Activated naive CD4-positive, alpha-beta T cell treated with anti-CD3 and anti-CD28 coated beads for 36 hours (primary cell): ENCODE data around the gene SPACDR. TPM values are rescaled to one million over a fixed set of nuclear protein-coding genes. Genes with fewer than 3 reads are reported as not detected.

Source experiments
- CTCF ChIA-PET: fragments of 350-600 bp; sonication (Branson Sonifier 250); formaldehyde crosslinking; loops from one replicate; lab custom pipeline; 2021; ENCODE audit warnings: antibody characterized with exemption; lab: Charles Lee
- DNase-seq: peaks from one replicate; pipeline ENCODE4 v3.0.0-alpha.2; 2020
- H3K27ac Mint-ChIP-seq: one replicate; pipeline ENCODE4 v1.8.0; 2021; ENCODE audit warnings: mild to moderate bottlenecking, mixed read lengths
- H3K27me3 Mint-ChIP-seq: one replicate; pipeline ENCODE4 v1.8.0; 2021; ENCODE audit warnings: low read depth, mixed read lengths
- H3K36me3 Mint-ChIP-seq: one replicate; pipeline ENCODE4 v1.8.0; 2021; ENCODE audit warnings: low read depth, mixed read lengths
- H3K4me1 Mint-ChIP-seq: one replicate; pipeline ENCODE4 v1.8.0; 2021; ENCODE audit warnings: low read depth, mixed read lengths
- H3K4me3 Mint-ChIP-seq: one replicate; pipeline ENCODE4 v1.8.0; 2021; ENCODE audit warnings: mild to moderate bottlenecking, moderate library complexity, mixed read lengths
- H3K9me3 Mint-ChIP-seq: one replicate; pipeline ENCODE4 v1.8.0; 2021; ENCODE audit warnings: mixed read lengths
- intact Hi-C: fragments of 100-400 bp; cut with micrococcal nuclease; formaldehyde crosslinking; loops from one replicate; pipeline ENCODE4 v1.15.1; 2023
- total RNA-seq, 2 experiments: library from RNA; stranded (reverse); gene quantifications; one replicate each; pipeline ENCODE4 v1.2.3, GENCODE V29; 2021

The SPACDR gene
- total RNA-seq, 2 experiments from 2014 or later = 2.3 to 2.6 TPM

- intact Hi-C loops = no loop called here
- H3K4me1 Mint-ChIP-seq = peaks cover 56% of the 10 kb centered on the region
- CTCF ChIA-PET = interaction anchor here (0.6 to 3.3 kb wide), 4 partner anchors 26 to 87 kb away, joined by 3 to 11 read pairs (median 4); no protein-coding TSS in a partner anchor
- no peaks in the 10 kb centered on the region for H3K27me3 Mint-ChIP-seq
- peak; percentile 51 for DNase-seq
- H3K27ac Mint-ChIP-seq = peak overlapping the region; percentile 84
- peaks cover 12% of the 10 kb centered on the region for H3K36me3 Mint-ChIP-seq
- no peak overlapping the region for H3K4me3 Mint-ChIP-seq
- no peaks in the 10 kb centered on the region for H3K9me3 Mint-ChIP-seq
Observed at GRCh38 chr7:100472854-100473499, 8.9 kb upstream of the SPACDR start.

DNA sequence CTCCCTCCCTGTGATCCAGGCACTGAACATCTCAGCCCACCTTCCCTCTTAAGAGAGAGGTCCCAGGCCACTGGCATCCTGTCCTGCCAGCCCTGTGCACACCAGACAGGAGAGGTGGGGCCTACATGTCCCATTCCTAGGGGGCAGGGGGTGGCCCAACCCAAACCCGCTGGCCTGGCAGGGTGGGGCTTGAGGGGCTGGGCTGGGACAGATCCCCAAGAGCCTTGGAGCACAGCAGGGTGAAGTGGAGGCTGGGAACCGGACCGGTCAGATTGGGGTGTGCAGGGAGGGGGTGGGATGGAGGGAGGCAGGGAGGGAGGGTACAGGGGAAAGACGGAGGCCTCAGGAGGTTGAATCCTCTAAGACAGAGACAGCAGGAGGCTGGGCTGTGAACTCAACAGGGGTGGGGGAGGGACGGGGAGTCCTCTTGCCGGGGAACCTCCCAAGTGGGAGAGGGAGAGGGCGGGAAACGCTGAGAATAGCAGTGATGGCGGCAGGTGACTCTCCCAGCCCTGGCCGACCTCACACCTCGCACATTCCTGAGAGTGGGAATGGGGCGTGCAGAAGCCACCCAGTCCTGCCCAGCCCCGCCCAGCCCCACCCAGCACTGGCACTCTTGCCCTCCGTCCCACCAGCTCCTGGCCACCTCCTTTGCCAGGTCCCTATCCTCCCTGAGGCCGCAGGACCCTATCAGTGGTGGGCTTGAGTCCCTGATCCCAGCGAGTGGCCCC, 8.2 kb upstream of the SPACDR start:
- H3K36me3 Mint-ChIP-seq = peaks cover 12% of the 10 kb centered on the region

GRCh38 chr7:100471021-100471420, 7.0 kb upstream of the SPACDR start:
- Mint-ChIP-seq H3K4me1 (peaks cover 45% of the 10 kb centered on the region), H3K27ac (no peak overlapping the region), H3K9me3 (no peaks in the 10 kb centered on the region), H3K4me3 (no peak overlapping the region), H3K27me3 (no peaks in the 10 kb centered on the region), H3K36me3 (peaks cover 12% of the 10 kb centered on the region)
- intact Hi-C loops = no loop called here
- DNase-seq = no peak
- CTCF ChIA-PET = interaction anchor here (0.5 to 3.7 kb wide), 6 partner anchors 10 to 181 kb away, joined by 3 to 45 read pairs (median 4); partner anchors contain the start of gene TSC22D4

More for the DNA sequence above, 8.2 kb upstream of the SPACDR start:
- Mint-ChIP-seq H3K27ac (peak overlapping the region; percentile 84), H3K27me3 (no peaks in the 10 kb centered on the region), H3K9me3 (no peaks in the 10 kb centered on the region), H3K4me1 (peaks cover 56% of the 10 kb centered on the region), H3K4me3 (no peak overlapping the region)
- intact Hi-C loops = no loop called here
- no peak for DNase-seq
- CTCF ChIA-PET = interaction anchor here (3.3 kb wide), 1 partner anchor 87 kb away, joined by 11 read pairs; no protein-coding TSS in a partner anchor

- Mint-ChIP-seq H3K4me3 (no peak overlapping the region), H3K27me3 (no peaks in the 10 kb centered on the region), H3K36me3 (peaks cover 6% of the 10 kb centered on the region), H3K27ac (peak overlapping the region; percentile 13), H3K4me1 (peaks cover 29% of the 10 kb centered on the region), H3K9me3 (no peaks in the 10 kb centered on the region)
- CTCF ChIA-PET = interaction anchor here (0.5 to 3.7 kb wide), 35 partner anchors 9 to 667 kb away, joined by 3 to 45 read pairs (median 3); partner anchors contain the start of genes AGFG2, FBXO24, POP7 and PPP1R35
- peak; percentile 88 for DNase-seq
- intact Hi-C loops = loop anchor here (1.0 kb wide), 4 partner anchors 10 to 119 kb away; partner anchors contain the start of genes NYAP1 and TSC22D4
Observed at GRCh38 chr7:100469227-100470044, 5.4 kb upstream of the SPACDR start.

DNA sequence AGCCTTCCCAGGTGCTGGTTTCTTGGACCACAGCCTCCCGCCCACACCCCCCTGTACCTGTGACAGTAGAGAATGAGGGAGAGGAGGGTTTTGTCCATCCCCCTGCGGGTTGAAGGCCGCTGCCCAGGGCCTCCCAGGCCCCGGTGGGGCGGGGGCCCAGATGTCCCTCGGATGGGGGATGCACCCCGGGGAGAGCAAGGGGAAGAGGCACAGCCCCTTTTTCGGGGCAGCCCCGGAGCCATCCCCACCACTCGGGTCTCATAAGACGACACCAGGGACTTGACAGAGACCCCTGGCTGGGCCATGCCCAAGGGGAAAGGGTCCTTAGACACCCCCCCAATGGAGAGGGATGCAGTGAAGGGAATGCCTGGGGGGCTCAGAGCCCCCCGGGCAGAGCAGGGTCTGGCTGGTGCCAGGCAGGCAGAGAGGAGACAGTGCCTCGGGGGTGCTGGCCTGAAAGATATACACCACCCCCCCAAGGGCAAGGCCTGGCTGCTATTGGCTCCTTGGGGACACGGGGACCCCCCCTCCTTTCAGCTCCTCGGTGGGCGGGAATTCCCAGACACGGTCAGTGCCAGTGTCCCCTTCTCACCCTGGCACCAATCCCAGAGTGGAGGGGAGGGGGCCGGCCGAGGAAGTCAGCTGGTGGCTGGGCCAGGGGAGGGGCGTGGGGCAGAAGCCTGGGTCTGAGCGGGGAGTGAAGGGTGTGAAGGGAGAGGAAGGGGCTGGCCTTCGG, 3.7 kb upstream of the SPACDR start:
- no peak overlapping the region for H3K4me3 Mint-ChIP-seq
- no peaks in the 10 kb centered on the region for H3K9me3 Mint-ChIP-seq
- H3K27ac Mint-ChIP-seq = no peak overlapping the region
- peaks cover 12% of the 10 kb centered on the region for H3K4me1 Mint-ChIP-seq
- no peaks in the 10 kb centered on the region for H3K27me3 Mint-ChIP-seq
- intact Hi-C loops = no loop called here
- H3K36me3 Mint-ChIP-seq = peaks cover 4% of the 10 kb centered on the region
- no peak for DNase-seq
- CTCF ChIA-PET = interaction anchor here (0.5 to 3.7 kb wide), 5 partner anchors 10 to 92 kb away, joined by 3 to 45 read pairs (median 22); partner anchors contain the start of gene TSC22D4

- no peak overlapping the region for H3K27ac Mint-ChIP-seq
- DNase-seq = no peak
- CTCF ChIA-PET = no interaction called here
- H3K27me3 Mint-ChIP-seq = no peaks in the 10 kb centered on the region
- H3K36me3 Mint-ChIP-seq = peaks cover 4% of the 10 kb centered on the region
- no peak overlapping the region for H3K4me3 Mint-ChIP-seq
- H3K9me3 Mint-ChIP-seq = no peaks in the 10 kb centered on the region
- intact Hi-C loops = no loop called here
- peaks cover 10% of the 10 kb centered on the region for H3K4me1 Mint-ChIP-seq
Observed at GRCh38 chr7:100466653-100467605, 2.9 kb upstream of the SPACDR start.

DNA sequence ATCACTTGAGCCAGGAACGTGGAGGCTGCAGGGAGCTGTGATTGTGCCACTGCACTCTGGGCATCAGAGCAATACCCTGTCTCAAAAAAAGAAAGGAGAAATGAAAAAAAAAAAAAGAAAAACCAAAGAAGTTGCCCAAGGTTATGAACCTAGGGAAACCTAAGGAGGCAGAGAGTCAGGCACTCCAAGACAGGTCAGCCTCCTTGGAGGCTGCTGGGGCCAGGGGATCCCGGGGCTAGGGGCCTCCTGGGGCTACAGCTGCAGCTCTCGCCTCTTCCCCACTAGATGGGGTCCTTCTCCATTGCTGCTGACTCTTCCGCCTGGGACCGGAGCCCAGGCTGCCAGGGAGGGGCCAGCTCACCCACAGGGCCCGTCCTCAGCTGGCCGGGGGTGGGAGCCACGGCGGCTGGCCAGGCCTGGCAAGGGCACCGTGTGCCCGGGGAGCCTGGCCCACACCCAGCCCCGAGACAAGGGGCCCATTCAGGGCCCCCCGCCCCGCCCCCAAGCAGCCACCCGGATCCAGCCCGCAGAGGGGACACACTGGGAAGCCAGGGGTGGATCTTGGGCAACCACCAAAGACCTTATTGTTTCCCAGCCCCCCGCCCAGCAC, 1.7 kb upstream of the SPACDR start:
- Mint-ChIP-seq H3K4me3 (no peak overlapping the region), H3K36me3 (peaks cover 4% of the 10 kb centered on the region)

GRCh38 chr7:100465299-100465698, 1.2 kb upstream of the SPACDR start:
- H3K9me3 Mint-ChIP-seq = no peaks in the 10 kb centered on the region
- peaks cover 4% of the 10 kb centered on the region for H3K36me3 Mint-ChIP-seq
- H3K27me3 Mint-ChIP-seq = no peaks in the 10 kb centered on the region
- H3K4me3 Mint-ChIP-seq = no peak overlapping the region
- H3K27ac Mint-ChIP-seq = no peak overlapping the region
- intact Hi-C loops = no loop called here
- no peak for DNase-seq
- CTCF ChIA-PET = interaction anchor here (0.8 to 1.6 kb wide), 6 partner anchors 10 to 106 kb away, joined by 3 to 6 read pairs (median 5); no protein-coding TSS in a partner anchor
- peaks cover 9% of the 10 kb centered on the region for H3K4me1 Mint-ChIP-seq

More for the DNA sequence above, 1.7 kb upstream of the SPACDR start:
- Mint-ChIP-seq H3K27me3 (no peaks in the 10 kb centered on the region), H3K27ac (no peak overlapping the region), H3K9me3 (no peaks in the 10 kb centered on the region), H3K4me1 (peaks cover 9% of the 10 kb centered on the region)
- no peak for DNase-seq
- intact Hi-C loops = no loop called here
- CTCF ChIA-PET = interaction anchor here (1.3 to 1.6 kb wide), 5 partner anchors 10 to 94 kb away, joined by 3 to 6 read pairs (median 5); no protein-coding TSS in a partner anchor

DNA sequence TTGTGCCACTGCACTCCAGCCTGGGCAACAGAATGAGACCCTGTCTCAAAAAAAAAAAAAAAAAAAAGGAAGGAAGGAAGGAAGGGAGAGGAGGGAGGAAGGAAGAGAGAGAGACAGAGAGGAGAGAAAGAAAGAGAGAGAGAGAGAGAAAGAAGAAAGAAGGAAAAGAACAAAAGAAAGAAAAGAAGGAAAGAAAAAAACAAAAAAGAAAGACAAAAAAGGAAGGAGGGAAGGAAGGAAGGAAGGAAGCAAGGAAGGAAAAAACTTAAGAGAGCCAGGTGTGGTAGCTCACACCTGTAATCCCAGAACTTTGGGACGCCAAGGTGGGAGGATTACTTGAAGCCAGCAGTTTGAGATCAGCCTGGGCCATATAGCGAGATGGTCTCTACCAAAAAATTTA, 731 bp upstream of the SPACDR start:
- no peaks in the 10 kb centered on the region for H3K27me3 Mint-ChIP-seq
- no peak for DNase-seq
- H3K4me3 Mint-ChIP-seq = no peak overlapping the region
- intact Hi-C loops = no loop called here
- no peaks in the 10 kb centered on the region for H3K9me3 Mint-ChIP-seq
- CTCF ChIA-PET = interaction anchor here (0.6 to 1.6 kb wide), 6 partner anchors 11 to 107 kb away, joined by 3 to 6 read pairs (median 5); no protein-coding TSS in a partner anchor
- H3K4me1 Mint-ChIP-seq = peaks cover 4% of the 10 kb centered on the region
- H3K36me3 Mint-ChIP-seq = peaks cover 4% of the 10 kb centered on the region
- H3K27ac Mint-ChIP-seq = no peak overlapping the region

GRCh38 chr7:100457033-100457432, 7.0 kb downstream of the SPACDR start:
- no peaks in the 10 kb centered on the region for H3K9me3 Mint-ChIP-seq
- DNase-seq = no peak
- peaks cover 21% of the 10 kb centered on the region for H3K4me1 Mint-ChIP-seq
- CTCF ChIA-PET = interaction anchor here (0.6 kb wide), 2 partner anchors 12 to 355 kb away, joined by 3 read pairs; no protein-coding TSS in a partner anchor
- no peaks in the 10 kb centered on the region for H3K27me3 Mint-ChIP-seq
- H3K36me3 Mint-ChIP-seq = no peaks in the 10 kb centered on the region
- no peak overlapping the region for H3K27ac Mint-ChIP-seq
- intact Hi-C loops = no loop called here
- no peak overlapping the region for H3K4me3 Mint-ChIP-seq
